Caco-2 (cell line): ENCODE measurements around the gene CDADC1. TPM values are rescaled to one million over a fixed set of nuclear protein-coding genes. Genes with fewer than 3 reads are reported as not detected.

Source experiments
- Bru-seq: library from RNA; stranded (reverse); fragments of 400-500 nt; gene quantifications from one replicate; lab custom pipeline; 2021; lab: Mats Ljungman, UMichigan
- BruChase-seq, 2 experiments: library from RNA; stranded (reverse); fragments of 400-500 nt; gene quantifications; one replicate each; lab custom pipeline; 2021; lab: Mats Ljungman, UMichigan
- BruUV-seq: library from RNA; stranded (reverse); fragments of 400-500 nt; replicated peaks from 2 replicates; lab custom pipeline; 2021; lab: Mats Ljungman, UMichigan
- CTCF ChIA-PET: fragments of 300-600 bp; sonication (Branson Sonifier 250); formaldehyde crosslinking; loops from one replicate; lab custom pipeline; 2022; ENCODE audit warnings: antibody characterized with exemption; lab: Charles Lee
- POLR2A ChIA-PET: fragments of 300-600 bp; sonication (Branson Sonifier 250); formaldehyde crosslinking; loops from one replicate; lab custom pipeline; 2022; ENCODE audit warnings: antibody characterized with exemption; lab: Charles Lee
- DNase-seq, 2 experiments: peaks; one replicate each; pipeline versions ENCODE4 v3.0.0 to v3.0.0-alpha.2; 2020 to 2022
- H3K27me3 ChIP-seq: replicated peaks from 2 replicates; pipeline ENCODE4 v1.6.0; 2011; ENCODE audit warnings: low read length; ENCODE audit not compliant: control insufficient read depth, insufficient read depth
- H3K36me3 ChIP-seq: 2 replicates; pipeline ENCODE4 v1.5.1; 2011; ENCODE audit warnings: low read length; ENCODE audit not compliant: control insufficient read depth, insufficient read depth
- H3K4me1 ChIP-seq: fragments of 250-450 bp; sonication (Bioruptor Pico); 2 replicates; pipeline ENCODE4 v1.5.1; 2020; ENCODE audit warnings: mild to moderate bottlenecking
- H3K4me3 ChIP-seq: 2 replicates; pipeline ENCODE4 v1.5.1; 2011; ENCODE audit warnings: low read depth, mild to moderate bottlenecking, control low read depth, low read length
- H3K9me3 ChIP-seq: fragments of 250-450 bp; sonication (Bioruptor Pico); 2 replicates; pipeline ENCODE4 v1.5.1; 2020; ENCODE audit warnings: mild to moderate bottlenecking, moderate library complexity
- H3K27ac Mint-ChIP-seq: one replicate; pipeline ENCODE4 v1.8.0; 2022; ENCODE audit warnings: mixed read lengths; ENCODE audit not compliant: unreplicated experiment
- H3K27me3 Mint-ChIP-seq: one replicate; pipeline ENCODE4 v1.8.0; 2022; ENCODE audit warnings: mixed read lengths; ENCODE audit not compliant: insufficient read depth, unreplicated experiment
- H3K36me3 Mint-ChIP-seq: one replicate; pipeline ENCODE4 v1.8.0; 2022; ENCODE audit warnings: mild to moderate bottlenecking, mixed read lengths; ENCODE audit not compliant: insufficient read depth, unreplicated experiment
- H3K4me1 Mint-ChIP-seq: one replicate; pipeline ENCODE4 v1.8.0; 2022; ENCODE audit warnings: low read depth, mixed read lengths; ENCODE audit not compliant: unreplicated experiment
- H3K4me3 Mint-ChIP-seq: one replicate; pipeline ENCODE4 v1.8.0; 2022; ENCODE audit warnings: mild to moderate bottlenecking, moderate library complexity, mixed read lengths; ENCODE audit not compliant: unreplicated experiment
- H3K9me3 Mint-ChIP-seq: one replicate; pipeline ENCODE4 v1.8.0; 2022; ENCODE audit warnings: mixed read lengths; ENCODE audit not compliant: unreplicated experiment
- CTCF ChIP-seq, 2 experiments: fragments of 200-600 bp in 1 of 2; IDR thresholded peaks; 1 replicate in 1 of 2; 2 replicates in 1 of 2; pipeline versions ENCODE4 v1.5.1 to v1.8.0; 2011 to 2022; ENCODE audit warnings: antibody characterized with exemption in 1 of 2, control low read depth in 1 of 2, inconsistent platforms in 1 of 2, low read depth in 1 of 2, low read length in 1 of 2, mild to moderate bottlenecking in 1 of 2, moderate library complexity in 1 of 2; ENCODE audit not compliant: insufficient read depth in 1 of 2, severe bottlenecking in 1 of 2, unreplicated experiment in 1 of 2
- intact Hi-C: fragments of 100-400 bp; cut with micrococcal nuclease; formaldehyde crosslinking; loops from one replicate; pipeline ENCODE4 v1.10.0; 2022; ENCODE audit not compliant: unreplicated experiment
- long read RNA-seq: library from polyadenylated mRNA; stranded (forward); transcript quantifications from one replicate; pipeline ENCODE4 v2.0.0, GENCODE V29; 2022
- total RNA-seq: library from RNA; stranded (reverse); gene quantifications from 2 replicates; pipeline ENCODE4 v1.2.3, GENCODE V29; 2022

Gene CDADC1
- total RNA-seq, result 14.4 and 15.9 TPM in 2 replicates
- Bru-seq, nascent RNA, result percentile 64 among the genes with signal in this experiment
- percentile 55 among the genes with signal in this experiment for BruChase-seq, experiment 1, labeled RNA remaining after a 2-hour chase
- percentile 52 among the genes with signal in this experiment for BruChase-seq, experiment 2, labeled RNA remaining after a 6-hour chase
- long read RNA-seq, partial matches to known transcripts, result 9 of 21 reads
- long read RNA-seq, other reads (novel, unspliced or antisense), result 4 of 21 reads

- peaks cover 5% of the 10 kb centered on the region for H3K36me3 Mint-ChIP-seq
- DNase-seq, result peak; percentile 98
- peak within 1 kb of the TSS; percentile 97 for H3K4me3 ChIP-seq
- BruUV-seq, result TSS peak; percentile 43
- H3K27me3 Mint-ChIP-seq, result peaks cover 2% of the 10 kb centered on the region
- no peaks in the 10 kb centered on the region for H3K4me1 Mint-ChIP-seq
- H3K4me3 Mint-ChIP-seq, result peak within 1 kb of the TSS; percentile 89
- CTCF ChIA-PET, result interaction anchor here (0.5 to 2.1 kb wide), 9 partner anchors 11 to 363 kb away, joined by 3 to 20 read pairs (median 5); partner anchors contain the start of gene MLNR
- no peaks in the 10 kb centered on the region for H3K27me3 ChIP-seq
- H3K9me3 Mint-ChIP-seq, result no peaks in the 10 kb centered on the region
- intact Hi-C loops, result loop anchor here (1.0 kb wide), 3 partner anchors 9 to 359 kb away; no protein-coding TSS in a partner anchor
- no peaks in the 10 kb centered on the region for H3K9me3 ChIP-seq
- no peak for TF ChIP-seq CTCF (IDR thresholded peaks at IDR 0.05; ENCODE audit: insufficient read depth in 1 of 2, low read depth in 1 of 2, low read length in 1 of 2, severe bottlenecking in 1 of 2, unreplicated experiment in 1 of 2)
- no peaks in the 10 kb centered on the region for H3K36me3 ChIP-seq
- H3K4me1 ChIP-seq, result peaks cover 4% of the 10 kb centered on the region; the same call in 1 of the 2 replicates
- H3K27ac Mint-ChIP-seq, result peak within 1 kb of the TSS; percentile 88
- POLR2A ChIA-PET, result interaction anchor here (0.5 to 2.0 kb wide), 6 partner anchors 11 to 298 kb away, joined by 3 to 10 read pairs (median 4); partner anchors contain the start of genes CAB39L and SETDB2
Measured at GRCh38 chr13:49247643-49248621, at the start of gene CDADC1. Gene CDADC1, plus strand, starts transcription at chr13:49247925. Its CDS starts 113 bp downstream, at chr13:49248038.

- no peaks in the 10 kb centered on the region for H3K4me1 ChIP-seq
- no peaks in the 10 kb centered on the region for H3K27me3 ChIP-seq
- H3K36me3 ChIP-seq, result 0 out of 2 replicates have a peak, but pooled peaks cover 1% of the 10 kb centered on the region
- no peak for TF ChIP-seq CTCF (IDR thresholded peaks at IDR 0.05; ENCODE audit: insufficient read depth in 1 of 2, low read depth in 1 of 2, low read length in 1 of 2, severe bottlenecking in 1 of 2, unreplicated experiment in 1 of 2)
- BruUV-seq, result no TSS peak
- intact Hi-C loops, result no loop called here
- ChIA-PET POLR2A (no interaction called here), CTCF (no interaction called here)
- H3K9me3 ChIP-seq, result no peaks in the 10 kb centered on the region
- no peaks in the 10 kb centered on the region for H3K27me3 Mint-ChIP-seq
- no peaks in the 10 kb centered on the region for H3K36me3 Mint-ChIP-seq
- H3K4me3 Mint-ChIP-seq, result no peak overlapping the region
- DNase-seq, result no peak
- no peak overlapping the region for H3K4me3 ChIP-seq
- H3K4me1 Mint-ChIP-seq, result no peaks in the 10 kb centered on the region
- no peaks in the 10 kb centered on the region for H3K9me3 Mint-ChIP-seq
- H3K27ac Mint-ChIP-seq, result no peak overlapping the region
Measured at GRCh38 chr13:49206641-49207040, 41.1 kb upstream of the CDADC1 start.

GRCh38 chr13:49208619-49209018 lies 39.1 kb upstream of the CDADC1 start:
- no peaks in the 10 kb centered on the region for H3K9me3 ChIP-seq
- no peaks in the 10 kb centered on the region for H3K4me1 Mint-ChIP-seq
- no peak for DNase-seq
- H3K27me3 Mint-ChIP-seq, result no peaks in the 10 kb centered on the region
- 0 out of 2 replicates have a peak, but pooled peaks cover 1% of the 10 kb centered on the region for H3K36me3 ChIP-seq
- POLR2A ChIA-PET, result no interaction called here
- H3K27me3 ChIP-seq, result no peaks in the 10 kb centered on the region
- CTCF ChIA-PET, result no interaction called here
- no TSS peak for BruUV-seq
- H3K4me3 Mint-ChIP-seq, result no peak overlapping the region
- no peak for TF ChIP-seq CTCF (IDR thresholded peaks at IDR 0.05; ENCODE audit: insufficient read depth in 1 of 2, low read depth in 1 of 2, low read length in 1 of 2, severe bottlenecking in 1 of 2, unreplicated experiment in 1 of 2)
- H3K36me3 Mint-ChIP-seq, result no peaks in the 10 kb centered on the region
- no peaks in the 10 kb centered on the region for H3K9me3 Mint-ChIP-seq
- no peak overlapping the region for H3K4me3 ChIP-seq
- intact Hi-C loops, result no loop called here
- H3K27ac Mint-ChIP-seq, result no peak overlapping the region
- H3K4me1 ChIP-seq, result no peaks in the 10 kb centered on the region
